Measurements from ENCODE around the gene EBF3.

Gene EBF3

DNA sequence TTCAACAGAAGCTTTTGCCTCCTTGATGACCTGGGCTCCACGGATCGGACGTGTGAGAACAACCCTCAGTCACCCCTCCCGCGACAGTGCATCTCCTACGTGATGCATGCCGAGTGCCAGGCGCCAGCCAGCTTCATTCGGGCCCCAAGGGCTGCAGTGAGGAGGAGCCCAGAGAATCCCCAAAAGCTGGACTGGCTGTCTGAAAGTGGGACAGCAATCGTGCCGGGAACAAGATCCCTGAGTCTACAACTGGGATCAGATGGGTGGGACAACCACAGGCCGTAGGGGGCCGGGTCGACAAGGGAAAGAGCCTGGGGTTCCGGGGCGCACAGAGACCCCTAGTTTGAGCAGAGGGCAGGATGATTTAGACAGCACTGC lies 27.2 kb downstream of the EBF3 start:
- H3K27ac ChIP-seq = no peak overlapping the region
- CTCF ChIA-PET = no interaction called here
- TF ChIP-seq, protein P1, sequence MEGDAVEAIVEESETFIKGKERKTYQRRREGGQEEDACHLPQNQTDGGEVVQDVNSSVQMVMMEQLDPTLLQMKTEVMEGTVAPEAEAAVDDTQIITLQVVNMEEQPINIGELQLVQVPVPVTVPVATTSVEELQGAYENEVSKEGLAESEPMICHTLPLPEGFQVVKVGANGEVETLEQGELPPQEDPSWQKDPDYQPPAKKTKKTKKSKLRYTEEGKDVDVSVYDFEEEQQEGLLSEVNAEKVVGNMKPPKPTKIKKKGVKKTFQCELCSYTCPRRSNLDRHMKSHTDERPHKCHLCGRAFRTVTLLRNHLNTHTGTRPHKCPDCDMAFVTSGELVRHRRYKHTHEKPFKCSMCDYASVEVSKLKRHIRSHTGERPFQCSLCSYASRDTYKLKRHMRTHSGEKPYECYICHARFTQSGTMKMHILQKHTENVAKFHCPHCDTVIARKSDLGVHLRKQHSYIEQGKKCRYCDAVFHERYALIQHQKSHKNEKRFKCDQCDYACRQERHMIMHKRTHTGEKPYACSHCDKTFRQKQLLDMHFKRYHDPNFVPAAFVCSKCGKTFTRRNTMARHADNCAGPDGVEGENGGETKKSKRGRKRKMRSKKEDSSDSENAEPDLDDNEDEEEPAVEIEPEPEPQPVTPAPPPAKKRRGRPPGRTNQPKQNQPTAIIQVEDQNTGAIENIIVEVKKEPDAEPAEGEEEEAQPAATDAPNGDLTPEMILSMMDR (conservative IDR thresholded peaks at IDR 0.05; ENCODE audit: low read depth) = no peak
- DNase-seq (ENCODE audit: low spot score) = no peak
- POLR2A ChIA-PET (ENCODE audit: low non-redundant PET) = no interaction called here

DNA sequence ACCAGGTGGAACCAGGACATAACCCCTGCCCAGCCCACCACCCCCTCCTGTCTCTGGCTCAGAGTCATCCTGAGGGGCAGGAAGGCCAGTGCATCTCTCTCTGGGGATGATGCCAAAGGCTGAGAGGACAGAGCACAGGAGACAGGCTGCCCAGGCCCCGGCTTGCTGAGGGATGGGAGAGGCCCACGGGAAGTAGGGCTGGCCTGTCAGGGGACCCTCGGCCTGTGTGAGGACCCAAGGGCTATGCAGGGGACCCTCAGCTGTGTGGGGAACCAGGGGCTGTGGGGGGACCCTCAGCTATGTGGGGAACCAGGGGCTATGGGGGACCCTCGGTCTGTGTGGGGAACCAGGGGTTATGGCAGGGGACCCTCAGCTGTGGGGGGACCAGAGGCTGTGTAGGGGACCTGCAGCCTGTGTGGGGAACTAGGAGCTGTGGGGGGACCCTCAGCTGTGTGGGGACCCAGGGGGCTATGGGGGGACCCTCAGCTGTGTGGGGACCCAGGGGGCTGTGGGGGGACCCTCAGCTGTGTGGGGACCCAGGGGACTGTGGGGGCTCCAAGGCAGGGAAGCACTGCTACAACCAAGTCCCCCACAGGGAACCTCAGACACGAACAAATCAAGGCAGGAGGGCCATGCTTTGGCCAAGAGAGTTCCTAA lies 27.7 kb downstream of the EBF3 start:
- TF ChIP-seq, protein P1 (conservative IDR thresholded peaks at IDR 0.05; ENCODE audit: low read depth) = no peak
- DNase-seq (ENCODE audit: low spot score) = no peak
- H3K27ac ChIP-seq = no peak overlapping the region
- ChIA-PET CTCF (no interaction called here), POLR2A (ENCODE audit: low non-redundant PET) (no interaction called here)

GRCh38 chr10:129935867-129936152 lies 28.3 kb downstream of the EBF3 start:
- no peak for DNase-seq (ENCODE audit: low spot score)
- TF ChIP-seq, protein P1 (conservative IDR thresholded peaks at IDR 0.05; ENCODE audit: low read depth) = no peak
- ChIA-PET CTCF (no interaction called here), POLR2A (ENCODE audit: low non-redundant PET) (interaction anchor here (0.6 kb wide), 1 partner anchor 192 kb away, joined by 5 read pairs; no protein-coding TSS in a partner anchor)
- H3K27ac ChIP-seq = no peak overlapping the region

DNA sequence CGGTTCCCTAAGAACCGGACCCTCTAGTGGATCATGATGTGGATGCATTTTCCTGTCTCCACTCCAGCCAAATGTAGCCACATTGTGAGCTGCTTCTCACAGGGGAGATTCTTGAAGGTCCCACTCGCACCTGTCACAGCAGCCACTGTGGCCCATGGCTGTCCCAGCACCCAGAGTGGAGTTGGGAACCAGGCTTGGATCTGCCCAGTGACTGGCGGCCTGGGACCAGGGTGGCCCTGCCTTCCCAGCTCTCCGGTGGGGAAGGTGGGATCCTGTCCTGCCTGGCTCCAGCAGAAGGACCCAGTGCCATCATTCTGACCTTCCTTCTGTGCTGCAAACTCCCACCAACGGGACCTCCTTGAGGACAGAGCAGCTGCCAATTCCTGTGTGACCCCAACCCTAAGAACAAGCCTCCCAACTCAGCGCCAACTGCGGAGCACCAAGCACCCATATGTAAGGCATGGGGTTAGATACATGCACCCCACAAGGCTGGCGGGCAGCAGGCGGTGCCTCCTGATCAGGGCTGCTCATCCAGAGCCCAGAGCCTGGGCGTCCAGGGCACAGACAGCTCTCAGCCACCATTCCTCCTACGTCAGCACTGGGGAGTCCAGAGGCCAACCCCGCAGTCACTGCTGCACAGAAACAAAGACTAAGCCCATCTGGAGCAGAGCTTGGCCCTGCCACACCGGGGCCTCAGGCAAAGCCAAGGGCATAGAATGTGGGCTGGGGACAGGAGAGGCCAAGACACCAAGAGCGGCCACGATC lies 28.8 kb downstream of the EBF3 start:
- TF ChIP-seq, protein P1 (conservative IDR thresholded peaks at IDR 0.05; ENCODE audit: low read depth) = no peak
- no peak for DNase-seq (ENCODE audit: low spot score)
- POLR2A ChIA-PET (ENCODE audit: low non-redundant PET) = interaction anchor here (0.6 kb wide), 1 partner anchor 192 kb away, joined by 5 read pairs; no protein-coding TSS in a partner anchor
- CTCF ChIA-PET = no interaction called here
- H3K27ac ChIP-seq = no peak overlapping the region

DNA sequence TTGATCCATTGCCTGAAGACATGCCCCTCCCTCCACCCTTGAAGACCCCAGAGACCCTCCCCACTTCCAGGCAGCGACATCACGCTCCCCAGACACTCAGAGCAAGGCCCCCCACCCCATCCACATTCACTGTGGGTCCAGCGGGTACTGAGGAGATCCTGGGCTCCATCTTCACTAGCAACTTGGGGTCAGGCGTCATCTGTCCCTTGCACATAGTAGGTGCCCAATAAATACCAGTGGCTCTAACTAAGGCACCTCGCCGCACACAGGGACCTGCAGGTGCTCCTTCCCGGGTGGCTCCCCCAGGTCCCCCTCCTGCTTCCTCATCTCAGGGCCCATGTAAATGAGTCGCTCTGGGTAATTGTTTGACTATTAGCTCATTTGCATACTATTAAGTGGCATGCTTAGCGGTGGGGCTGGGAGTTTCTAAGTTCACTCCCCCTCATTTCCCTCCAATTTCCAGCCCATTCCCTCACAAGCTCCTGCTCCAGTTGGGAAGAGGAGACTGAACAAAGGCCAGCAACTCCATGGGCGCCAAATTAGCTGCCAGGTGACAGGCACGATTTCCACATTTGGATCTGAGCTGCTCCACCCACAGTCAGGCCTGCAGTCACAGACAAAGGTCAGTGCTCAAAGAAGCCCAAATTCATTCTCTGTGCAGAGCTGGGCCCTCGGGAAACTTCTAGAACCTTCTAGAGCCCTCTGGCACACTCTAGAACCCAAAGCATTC lies 29.7 kb downstream of the EBF3 start:
- no peak overlapping the region for H3K27ac ChIP-seq
- TF ChIP-seq, protein P1 (conservative IDR thresholded peaks at IDR 0.05; ENCODE audit: low read depth) = no peak
- CTCF ChIA-PET = interaction anchor here (0.6 to 1.2 kb wide), 2 partner anchors 48 to 175 kb away, joined by 3 read pairs; no protein-coding TSS in a partner anchor
- no peak for DNase-seq (ENCODE audit: low spot score)
- POLR2A ChIA-PET (ENCODE audit: low non-redundant PET) = no interaction called here

- H3K27ac ChIP-seq = no peak overlapping the region
- TF ChIP-seq, protein P1 (conservative IDR thresholded peaks at IDR 0.05; ENCODE audit: low read depth) = no peak
- CTCF ChIA-PET = interaction anchor here (0.6 to 1.2 kb wide), 2 partner anchors 47 to 176 kb away, joined by 3 read pairs; no protein-coding TSS in a partner anchor
- POLR2A ChIA-PET (ENCODE audit: low non-redundant PET) = no interaction called here
- no peak for DNase-seq (ENCODE audit: low spot score)
Measured at GRCh38 chr10:129933456-129934092, 30.5 kb downstream of the EBF3 start.
